ENCODE measurements around the gene FARP2.

DNA sequence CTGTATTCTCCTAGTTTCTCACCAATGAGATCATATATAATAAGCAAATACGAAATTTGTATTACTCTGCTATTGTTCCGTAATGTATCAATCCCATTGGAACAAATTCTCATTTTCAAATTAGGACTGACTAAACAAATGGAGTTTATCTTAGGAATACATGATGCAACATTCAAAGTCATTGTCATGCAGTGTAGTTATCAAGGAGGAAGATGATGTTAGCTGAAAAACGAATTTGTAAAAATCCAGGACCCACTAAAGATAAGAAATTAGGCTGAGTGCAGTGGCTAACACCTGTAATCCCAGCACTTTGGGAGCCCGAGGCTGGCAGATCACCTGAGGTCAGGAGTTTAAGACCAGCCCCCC is 25.5 kb upstream of the FARP2 start:
- TF ChIP-seq, protein P1, sequence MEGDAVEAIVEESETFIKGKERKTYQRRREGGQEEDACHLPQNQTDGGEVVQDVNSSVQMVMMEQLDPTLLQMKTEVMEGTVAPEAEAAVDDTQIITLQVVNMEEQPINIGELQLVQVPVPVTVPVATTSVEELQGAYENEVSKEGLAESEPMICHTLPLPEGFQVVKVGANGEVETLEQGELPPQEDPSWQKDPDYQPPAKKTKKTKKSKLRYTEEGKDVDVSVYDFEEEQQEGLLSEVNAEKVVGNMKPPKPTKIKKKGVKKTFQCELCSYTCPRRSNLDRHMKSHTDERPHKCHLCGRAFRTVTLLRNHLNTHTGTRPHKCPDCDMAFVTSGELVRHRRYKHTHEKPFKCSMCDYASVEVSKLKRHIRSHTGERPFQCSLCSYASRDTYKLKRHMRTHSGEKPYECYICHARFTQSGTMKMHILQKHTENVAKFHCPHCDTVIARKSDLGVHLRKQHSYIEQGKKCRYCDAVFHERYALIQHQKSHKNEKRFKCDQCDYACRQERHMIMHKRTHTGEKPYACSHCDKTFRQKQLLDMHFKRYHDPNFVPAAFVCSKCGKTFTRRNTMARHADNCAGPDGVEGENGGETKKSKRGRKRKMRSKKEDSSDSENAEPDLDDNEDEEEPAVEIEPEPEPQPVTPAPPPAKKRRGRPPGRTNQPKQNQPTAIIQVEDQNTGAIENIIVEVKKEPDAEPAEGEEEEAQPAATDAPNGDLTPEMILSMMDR (IDR thresholded peaks at IDR 0.05) = no peak
- no peak for TF ChIP-seq POLR2A (IDR thresholded peaks at IDR 0.05)

Data from heart left ventricle (tissue), 13 donors.